ENCODE results near the gene SLC13A4.
"Not testable (repeated sequence)": the region's sequence is repeated elsewhere in the genome, so short reads cannot be mapped to it uniquely, and the experiment has no call there.

- TF ChIP-seq, protein P1, sequence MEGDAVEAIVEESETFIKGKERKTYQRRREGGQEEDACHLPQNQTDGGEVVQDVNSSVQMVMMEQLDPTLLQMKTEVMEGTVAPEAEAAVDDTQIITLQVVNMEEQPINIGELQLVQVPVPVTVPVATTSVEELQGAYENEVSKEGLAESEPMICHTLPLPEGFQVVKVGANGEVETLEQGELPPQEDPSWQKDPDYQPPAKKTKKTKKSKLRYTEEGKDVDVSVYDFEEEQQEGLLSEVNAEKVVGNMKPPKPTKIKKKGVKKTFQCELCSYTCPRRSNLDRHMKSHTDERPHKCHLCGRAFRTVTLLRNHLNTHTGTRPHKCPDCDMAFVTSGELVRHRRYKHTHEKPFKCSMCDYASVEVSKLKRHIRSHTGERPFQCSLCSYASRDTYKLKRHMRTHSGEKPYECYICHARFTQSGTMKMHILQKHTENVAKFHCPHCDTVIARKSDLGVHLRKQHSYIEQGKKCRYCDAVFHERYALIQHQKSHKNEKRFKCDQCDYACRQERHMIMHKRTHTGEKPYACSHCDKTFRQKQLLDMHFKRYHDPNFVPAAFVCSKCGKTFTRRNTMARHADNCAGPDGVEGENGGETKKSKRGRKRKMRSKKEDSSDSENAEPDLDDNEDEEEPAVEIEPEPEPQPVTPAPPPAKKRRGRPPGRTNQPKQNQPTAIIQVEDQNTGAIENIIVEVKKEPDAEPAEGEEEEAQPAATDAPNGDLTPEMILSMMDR (IDR thresholded peaks at IDR 0.05) = not testable (repeated sequence)
- TF ChIP-seq POLR2A (IDR thresholded peaks at IDR 0.05) = not testable (repeated sequence)
These were observed 35.4 kb downstream of the SLC13A4 start for GRCh38 chr7:135692606-135693005.

Data from uterus (tissue), 2 donors.